ENCODE data around the gene GOLT1B.

The GOLT1B gene

GRCh38 chr12:21562859-21563258, 61.3 kb downstream of the GOLT1B start:
- DNase-seq = no peak

DNA sequence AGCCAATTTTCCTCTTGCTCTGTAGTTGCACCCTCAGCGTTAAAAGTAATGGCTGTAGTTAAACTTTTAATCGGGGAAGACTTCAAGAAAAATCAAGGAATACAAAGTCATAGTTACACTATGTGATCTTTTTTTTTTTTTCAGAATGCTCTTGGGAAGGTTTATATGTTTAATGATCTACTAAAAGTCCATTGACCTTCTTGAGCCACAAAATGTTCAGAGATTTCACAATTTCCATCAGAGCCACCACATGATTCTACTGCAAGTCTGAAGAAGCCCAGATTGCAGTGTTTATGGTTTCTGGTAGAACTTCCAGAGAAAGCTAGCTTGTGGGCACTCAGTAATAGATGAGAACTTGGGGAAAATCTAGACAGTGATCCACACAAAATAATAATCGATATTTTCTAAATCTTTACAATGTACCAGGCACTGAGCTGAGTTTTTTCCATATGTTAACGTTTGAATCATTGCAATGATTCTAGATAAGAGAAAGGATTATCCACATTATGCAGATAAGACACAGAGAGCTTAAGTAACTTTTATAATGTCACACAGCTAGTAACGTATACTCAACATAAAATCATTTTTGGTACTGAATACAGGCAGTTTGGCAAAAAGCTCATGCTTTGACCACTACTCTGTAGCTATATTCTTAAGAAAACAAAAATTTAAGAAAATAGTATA, 64.8 kb downstream of the GOLT1B start:
- DNase-seq = no peak

DNA sequence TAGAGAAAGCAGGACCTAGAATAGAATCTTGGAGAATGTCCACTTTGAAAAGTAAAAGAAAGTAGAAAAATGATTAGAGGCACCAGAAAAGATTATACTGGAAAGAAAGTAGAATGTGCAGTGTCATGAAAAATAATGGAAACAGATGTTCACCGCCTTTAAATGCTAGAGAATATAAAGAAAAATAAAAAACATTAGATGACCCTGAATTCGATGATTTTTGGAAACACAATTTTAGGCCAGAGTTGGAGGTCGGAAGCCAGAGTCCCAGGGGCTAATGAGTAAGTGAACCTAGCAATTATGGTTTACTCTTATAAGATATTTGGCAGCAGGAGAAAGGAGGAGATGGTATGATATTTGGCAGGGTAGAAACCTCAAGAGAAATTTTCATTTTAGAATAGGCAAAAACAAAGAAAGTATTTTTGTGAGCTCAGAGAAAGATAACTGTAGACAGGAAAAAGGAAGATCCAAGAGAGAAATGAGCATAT, 65.4 kb downstream of the GOLT1B start:
- DNase-seq = no peak
